IMR-90 (cell line): Measurements from ENCODE around the gene APOC1. TPM values are rescaled to one million over a fixed set of nuclear protein-coding genes. Genes with fewer than 3 reads are reported as not detected.

ENCODE experiments used
- ATAC-seq: fragments of 200-7000 bp; cut with Tn5 transposase; 2 replicates; pipeline ENCODE4 v1.9.1; 2020; ENCODE audit warnings: low read depth, mild to moderate bottlenecking, moderate library complexity
- BruUV-seq: library from RNA; stranded (reverse); fragments of 400-500 nt; replicated peaks from 2 replicates; lab custom pipeline; 2021; lab: Mats Ljungman, UMichigan
- CTCF ChIA-PET: fragments of 300-600 bp; formaldehyde crosslinking; extraction: SDS; loops from one replicate; lab custom pipeline; 2021; ENCODE audit warnings: antibody characterized with exemption; lab: Yijun Ruan, JAX
- POLR2A ChIA-PET: fragments of 300-600 bp; sonication (Branson Sonifier 250); formaldehyde crosslinking; loops from one replicate; lab custom pipeline; 2022; ENCODE audit warnings: antibody characterized with exemption; ENCODE audit not compliant: unreplicated experiment; lab: Charles Lee
- DNase-seq: peaks from one replicate; pipeline ENCODE4 v3.0.0; 2013
- H2AFZ ChIP-seq: replicated peaks from 2 replicates; pipeline ENCODE3; 2013; ENCODE audit warnings: low read length, mild to moderate bottlenecking; ENCODE audit not compliant: poor library complexity
- H2AK5ac ChIP-seq: 2 replicates; pipeline ENCODE4 v1.6.1; 2013; ENCODE audit warnings: low read depth, low read length, inconsistent platforms
- H2AK9ac ChIP-seq: replicated peaks from 2 replicates; pipeline ENCODE3; 2013; ENCODE audit warnings: mild to moderate bottlenecking, low read depth, low read length, moderate library complexity; ENCODE audit not compliant: poor library complexity
- H2BK120ac ChIP-seq: 2 replicates; pipeline ENCODE4 v1.6.1; 2013; ENCODE audit warnings: low read depth, low read length, inconsistent platforms
- H2BK15ac ChIP-seq: 3 replicates; pipeline ENCODE4 v1.6.1; 2013; ENCODE audit warnings: low read depth, low read length, inconsistent platforms
- H2BK20ac ChIP-seq: 2 replicates; pipeline ENCODE4 v1.6.1; 2013; ENCODE audit warnings: low read depth, mild to moderate bottlenecking, inconsistent platforms, low read length, moderate library complexity
- H2BK5ac ChIP-seq: 2 replicates; pipeline ENCODE4 v1.6.1; 2013; ENCODE audit warnings: mild to moderate bottlenecking, low read depth, low read length, inconsistent platforms; ENCODE audit not compliant: poor library complexity, severe bottlenecking
- H3K14ac ChIP-seq: replicated peaks from 2 replicates; pipeline ENCODE4 v1.6.1; 2013; ENCODE audit warnings: low read depth, low read length, inconsistent platforms
- H3K18ac ChIP-seq: 2 replicates; pipeline ENCODE4 v1.6.1; 2013; ENCODE audit warnings: low read depth, low read length, control low read depth
- H3K23ac ChIP-seq: 2 replicates; pipeline ENCODE4 v1.6.1; 2013; ENCODE audit warnings: low read depth, low read length, inconsistent platforms
- H3K27ac ChIP-seq: 2 replicates; pipeline ENCODE4 v1.5.1; 2013; ENCODE audit warnings: mild to moderate bottlenecking, control low read depth, low read length; ENCODE audit not compliant: insufficient read depth
- H3K27me3 ChIP-seq: 2 replicates; pipeline ENCODE4 v1.6.1; 2013; ENCODE audit warnings: low read length; ENCODE audit not compliant: control insufficient read depth, insufficient read depth
- H3K36me3 ChIP-seq: 2 replicates; pipeline ENCODE4 v1.6.1; 2013; ENCODE audit warnings: low read length, mixed read lengths; ENCODE audit not compliant: control insufficient read depth, insufficient read depth
- H3K4ac ChIP-seq: 2 replicates; pipeline ENCODE4 v1.6.1; 2013; ENCODE audit warnings: low read depth, low read length, inconsistent platforms
- H3K4me1 ChIP-seq: 2 replicates; pipeline ENCODE4 v1.6.1; 2013; ENCODE audit warnings: low read length, mixed read lengths; ENCODE audit not compliant: control insufficient read depth, insufficient read depth
- H3K4me2 ChIP-seq: 2 replicates; pipeline ENCODE4 v1.6.1; 2013; ENCODE audit warnings: low read depth, mild to moderate bottlenecking, control low read depth, low read length, moderate library complexity
- H3K4me3 ChIP-seq: 2 replicates; pipeline ENCODE4 v1.5.1; 2013; ENCODE audit warnings: low read depth, mild to moderate bottlenecking, control low read depth, low read length, moderate library complexity; ENCODE audit not compliant: insufficient read depth
- H3K56ac ChIP-seq: 2 replicates; pipeline ENCODE4 v1.6.1; 2013; ENCODE audit warnings: low read length, inconsistent platforms; ENCODE audit not compliant: insufficient read depth; ENCODE audit errors: extremely low read depth
- H3K79me1 ChIP-seq, 2 experiments: 2 replicates each; pipeline ENCODE4 v1.6.1; 2013; ENCODE audit warnings: low read length in 2 of 2, inconsistent platforms in 1 of 2, low read depth in 1 of 2
- H3K9ac ChIP-seq: 2 replicates; pipeline ENCODE4 v1.6.1; 2013; ENCODE audit warnings: low read depth, low read length, control low read depth
- H3K9me1 ChIP-seq: 2 replicates; pipeline ENCODE4 v1.6.1; 2013; ENCODE audit warnings: low read length, inconsistent platforms; ENCODE audit not compliant: insufficient read depth
- H3K9me3 ChIP-seq: 2 replicates; pipeline ENCODE4 v1.6.1; 2013; ENCODE audit warnings: low read length; ENCODE audit not compliant: control insufficient read depth, insufficient read depth
- H4K20me1 ChIP-seq: 2 replicates; pipeline ENCODE4 v1.6.1; 2013; ENCODE audit warnings: low read length, inconsistent platforms; ENCODE audit not compliant: insufficient read depth
- H4K5ac ChIP-seq: 2 replicates; pipeline ENCODE4 v1.6.1; 2013; ENCODE audit warnings: mild to moderate bottlenecking, low read depth, low read length, control low read depth
- H4K8ac ChIP-seq, 2 experiments: 2 replicates each; pipeline ENCODE4 v1.6.1; 2013; ENCODE audit warnings: low read depth in 2 of 2, low read length in 2 of 2, control low read depth in 1 of 2, inconsistent platforms in 1 of 2
- H4K91ac ChIP-seq: 2 replicates; pipeline ENCODE4 v1.6.1; 2013; ENCODE audit warnings: low read depth, low read length, inconsistent platforms; ENCODE audit not compliant: insufficient read depth
- NFE2L2 ChIP-seq: fragments of 150-350 bp; IDR thresholded peaks from 2 replicates; pipeline ENCODE4 v1.6.1; 2016; ENCODE audit warnings: low read depth, mild to moderate bottlenecking, low read length
- USF2 ChIP-seq: fragments of 150-350 bp; IDR thresholded peaks from 2 replicates; pipeline ENCODE4 v1.6.1; 2017; ENCODE audit warnings: mild to moderate bottlenecking, antibody characterized with exemption, low read length, low read depth
- whole genome bisulfite sequencing, 2 experiments: methylation state at CpG; one replicate each; pipeline versions ENCODE4 v1.1.5 to v1.1.7; 2013; ENCODE audit warnings: missing lambda C conversion rate in 2 of 2; ENCODE audit not compliant: insufficient read length in 1 of 2; ENCODE audit errors: extremely low coverage in 2 of 2; 5-methylcytosine and 5-hydroxymethylcytosine counted together
- dilution Hi-C: fragments of 300-500 bp; cut with HindIII; formaldehyde crosslinking; loops from one replicate; pipeline ENCODE4 v1.14.3; 2018; ENCODE audit warnings: low sequenced_read_pairs; ENCODE audit not compliant: unreplicated experiment
- in situ Hi-C: fragments of 300-500 bp; cut with MboI; formaldehyde crosslinking; loops from 3 replicates; pipeline ENCODE4 v1.14.3; 2019; ENCODE audit warnings: low sequenced_read_pairs, inconsistent platforms, mixed read lengths
- intact Hi-C: fragments of 100-400 bp; cut with micrococcal nuclease; formaldehyde crosslinking; loops from 2 replicates; pipeline ENCODE4 v1.10.0; 2022
- polyA plus RNA-seq, 3 experiments: library from polyadenylated mRNA; depleted of rRNA; stranded (reverse); fragments of >200 nt; gene quantifications; 2 replicates each; pipeline ENCODE4 v1.2.3, GENCODE V29; 2012; ENCODE audit warnings: low replicate concordance in 1 of 3
- total RNA-seq: library from RNA; depleted of rRNA; stranded (reverse); fragments of >200 nt; gene quantifications from 2 replicates; pipeline ENCODE4 v1.2.3, GENCODE V29; 2012

Gene APOC1
- total and polyA plus RNA-seq, 2 of the 4 experiments (the other 2 are of a cell fraction), result 1.1 TPM; not detected in 1

GRCh38 chr19:44875666-44876451 is 38.5 kb upstream of the APOC1 start:
- H4K20me1 ChIP-seq, result peaks cover 20% of the 10 kb centered on the region
- no peak overlapping the region for H2BK20ac ChIP-seq
- peaks cover 8% of the 10 kb centered on the region; the same call in 1 of the 2 replicates for H3K9me1 ChIP-seq
- no peak overlapping the region for H4K91ac ChIP-seq
- H2AK5ac ChIP-seq, result no peak overlapping the region; the same call in 1 of the 2 replicates
- CTCF ChIA-PET, result no interaction called here
- no peak overlapping the region for H3K4me2 ChIP-seq
- peaks cover 83% of the 10 kb centered on the region for H3K36me3 ChIP-seq
- peak overlapping the region; percentile 51 for H2AK9ac ChIP-seq
- intact Hi-C loops (no loop called here), dilution Hi-C loops (no loop called here), in situ Hi-C loops (no loop called here)
- H3K4ac ChIP-seq, result peak overlapping the region; percentile 54
- TF ChIP-seq NFE2L2 (no peak), USF2 (no peak)
- peak; percentile 21 for DNase-seq
- peak overlapping the region; percentile 39; the same call in 1 of the 2 replicates for H2BK120ac ChIP-seq
- H3K23ac ChIP-seq, result no peak overlapping the region
- POLR2A ChIA-PET, result interaction anchor here (0.6 kb wide), 1 partner anchor 94 kb away, joined by 9 read pairs; no protein-coding TSS in a partner anchor
- H2AFZ ChIP-seq, result peak overlapping the region; percentile 1
- peak overlapping the region in 1 of 2 experiments; percentile 20; a peak in 1 of 4 replicates for H4K8ac ChIP-seq
- 0 out of 2 replicates have a peak, but pooled peaks have one; percentile 11 for ATAC-seq
- H2BK15ac ChIP-seq, result peak overlapping the region; percentile 31; the same call in 1 of the 3 replicates
- 34% methylated on average over 4 of the region's 22 CpGs; no CpG with 5 or more reads in 1 of the 2 experiments for WGBS, 2 experiments
- no peaks in the 10 kb centered on the region for H3K9me3 ChIP-seq
- H4K5ac ChIP-seq, result no peak overlapping the region
- no peak overlapping the region for H3K9ac ChIP-seq
- no peak overlapping the region; the same call in 1 of the 2 replicates for H3K27ac ChIP-seq
- H3K56ac ChIP-seq, result peak overlapping the region; percentile 38; the same call in 1 of the 2 replicates
- peaks cover 26 to 80% of the 10 kb centered on the region in 2 experiments for H3K79me1 ChIP-seq
- TSS peak; percentile 36 for BruUV-seq
- H3K4me1 ChIP-seq, result no peaks in the 10 kb centered on the region
- H3K18ac ChIP-seq, result no peak overlapping the region
- no peak overlapping the region for H3K14ac ChIP-seq
- no peaks in the 10 kb centered on the region for H3K27me3 ChIP-seq
- peak overlapping the region; percentile 37 for H2BK5ac ChIP-seq
- no peak overlapping the region for H3K4me3 ChIP-seq
